GM19397 (cell line): ENCODE results near the gene SRGAP3.

ENCODE experiments used
- ATAC-seq: cut with Tn5 transposase; IDR thresholded peaks from one replicate; pipeline ENCODE4 v1.9.1; 2021; ENCODE audit warnings: mild to moderate bottlenecking, moderate library complexity; ENCODE audit not compliant: unreplicated experiment

SRGAP3 gene

DNA sequence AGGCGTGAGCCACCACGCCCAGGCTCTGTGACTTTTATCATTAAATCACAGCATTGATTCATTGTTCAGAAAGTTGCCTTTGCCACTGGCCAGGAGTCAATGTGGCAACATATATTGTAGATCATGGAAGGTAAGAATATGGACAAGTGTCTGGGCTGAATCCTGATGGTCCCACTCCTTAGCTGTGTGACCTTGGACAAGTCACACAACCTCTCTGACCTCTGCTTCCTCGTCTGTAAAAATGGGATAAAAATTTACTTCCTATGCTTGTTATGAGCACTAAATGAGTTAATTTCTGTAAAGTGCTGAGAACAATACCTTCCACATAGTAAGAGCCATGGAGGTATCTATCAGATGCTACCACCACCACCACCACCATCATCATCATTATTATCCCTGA, 182.7 kb downstream of the SRGAP3 start:
- ATAC-seq, result no peak

GRCh38 chr3:9066141-9066540, 183.3 kb downstream of the SRGAP3 start:
- no peak for ATAC-seq

GRCh38 chr3:9064850-9065249, 184.6 kb downstream of the SRGAP3 start:
- no peak for ATAC-seq

DNA sequence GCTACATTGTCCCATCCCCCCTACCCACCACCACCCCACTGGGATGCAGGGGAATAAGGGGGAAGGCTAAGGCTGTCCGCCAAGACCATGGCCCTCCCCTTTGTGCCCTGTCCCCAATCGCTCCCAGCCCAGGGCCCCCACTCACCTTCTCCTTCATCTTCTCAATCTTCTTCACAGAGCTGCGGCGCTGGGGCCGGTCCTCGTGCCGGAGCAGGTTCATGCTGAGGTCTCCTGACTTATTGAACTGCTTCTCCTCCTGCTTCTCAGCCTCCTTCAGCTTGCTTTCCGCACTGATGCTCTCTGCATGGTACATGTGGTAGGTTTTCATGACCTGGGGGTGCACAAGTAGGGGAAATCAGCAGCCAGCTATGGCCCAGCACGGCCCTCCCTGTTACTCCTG, 185.2 kb downstream of the SRGAP3 start:
- no peak for ATAC-seq

GRCh38 chr3:9062570-9062969, 186.9 kb downstream of the SRGAP3 start:
- ATAC-seq, result no peak

DNA sequence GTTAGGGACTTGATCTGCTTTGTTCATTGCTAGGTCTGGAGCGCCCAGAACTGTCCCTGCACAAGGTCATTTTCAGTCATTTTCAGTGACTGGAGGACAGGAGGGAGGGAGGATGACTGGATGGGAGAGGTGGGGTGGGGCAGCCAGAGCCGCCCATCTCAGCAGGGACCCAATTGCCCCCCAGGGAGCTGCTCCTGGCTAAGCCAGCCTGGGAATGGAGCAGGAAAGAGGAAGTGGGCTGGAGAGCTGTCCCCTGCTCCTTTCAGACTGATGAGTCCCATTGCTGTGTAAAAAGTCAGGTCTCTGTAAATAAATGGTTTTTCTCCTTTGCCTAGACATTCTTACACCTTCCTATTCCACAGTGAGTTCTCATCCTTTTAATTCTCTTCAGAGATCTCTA, 187.8 kb downstream of the SRGAP3 start:
- no peak for ATAC-seq

- no peak for ATAC-seq
Measured at GRCh38 chr3:9059489-9060400, 189.7 kb downstream of the SRGAP3 start.

- ATAC-seq, result no peak
Measured at GRCh38 chr3:9056581-9056980, 192.9 kb downstream of the SRGAP3 start.

DNA sequence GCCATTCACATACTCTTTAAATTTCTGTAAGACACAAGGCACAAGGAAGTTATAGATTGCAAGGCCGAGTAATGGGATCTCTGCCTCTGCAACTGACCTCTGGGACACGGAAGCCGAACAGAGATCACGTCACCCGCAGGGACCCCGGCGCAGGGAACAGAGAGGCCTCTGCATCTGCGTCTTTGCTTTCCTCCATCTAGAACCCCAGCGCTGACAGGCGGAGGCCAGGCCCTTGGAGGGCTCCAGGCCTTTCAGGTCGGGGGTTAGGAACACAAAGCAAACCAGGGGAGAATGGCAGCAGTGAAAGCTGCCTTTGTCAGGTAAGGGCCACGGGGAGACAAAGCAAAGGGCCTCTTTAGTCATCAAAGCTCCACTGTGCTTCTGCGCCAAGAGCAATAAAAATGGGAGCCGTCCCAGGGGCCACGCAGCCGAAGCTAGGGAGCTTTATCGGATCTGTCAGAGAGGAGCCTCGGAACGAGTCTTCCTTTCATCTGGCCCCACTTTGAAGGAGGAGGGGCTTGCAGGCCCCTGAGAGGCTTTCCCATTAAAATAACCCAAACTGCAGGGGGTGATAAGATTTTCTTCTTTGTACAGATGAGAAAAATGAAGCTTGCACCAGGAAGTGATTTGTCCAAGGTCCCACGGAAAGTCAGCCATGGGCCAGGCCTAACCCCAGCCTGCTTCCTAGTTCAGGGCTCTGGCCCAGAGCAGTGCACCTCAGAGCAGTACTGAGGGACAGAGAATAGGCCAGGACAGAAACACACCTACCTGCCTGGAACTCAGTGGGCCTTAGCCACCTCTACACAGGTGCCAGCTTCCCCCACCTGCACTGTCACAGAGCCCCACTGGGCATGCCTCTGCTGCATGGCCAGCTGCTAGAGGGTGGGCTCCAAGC, 201.7 kb downstream of the SRGAP3 start:
- ATAC-seq, result no peak

- ATAC-seq, result no peak
Measured at GRCh38 chr3:9045371-9045770, 204.1 kb downstream of the SRGAP3 start.

DNA sequence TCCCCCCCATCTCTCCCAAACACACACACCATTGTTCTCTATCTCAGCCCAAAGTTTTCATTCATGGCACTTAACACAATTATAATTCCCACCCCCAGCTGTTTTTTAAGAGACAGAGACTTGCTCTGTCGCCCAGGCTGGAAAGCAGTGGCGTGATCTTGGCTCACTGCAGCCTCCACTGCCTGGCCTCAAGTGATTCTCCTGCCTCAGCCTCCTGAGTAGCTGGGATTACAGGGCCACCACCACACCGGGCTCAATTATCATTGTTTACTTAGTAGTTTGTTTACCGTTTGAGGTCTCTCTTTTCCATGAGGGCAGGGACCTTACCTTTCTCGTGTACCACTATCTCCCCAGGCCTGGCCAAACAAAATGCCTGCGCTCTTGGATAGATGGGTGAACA, 206.4 kb downstream of the SRGAP3 start:
- no peak for ATAC-seq

GRCh38 chr3:9041626-9042025, 207.8 kb downstream of the SRGAP3 start:
- no peak for ATAC-seq

GRCh38 chr3:9040996-9041395, 208.4 kb downstream of the SRGAP3 start:
- no peak for ATAC-seq

GRCh38 chr3:9037144-9037711, 212.2 kb downstream of the SRGAP3 start:
- no peak for ATAC-seq

- ATAC-seq, result no peak
Measured at GRCh38 chr3:9036404-9037131, 212.9 kb downstream of the SRGAP3 start.

- ATAC-seq, result no peak
Measured at GRCh38 chr3:9035961-9036360, 213.5 kb downstream of the SRGAP3 start.

DNA sequence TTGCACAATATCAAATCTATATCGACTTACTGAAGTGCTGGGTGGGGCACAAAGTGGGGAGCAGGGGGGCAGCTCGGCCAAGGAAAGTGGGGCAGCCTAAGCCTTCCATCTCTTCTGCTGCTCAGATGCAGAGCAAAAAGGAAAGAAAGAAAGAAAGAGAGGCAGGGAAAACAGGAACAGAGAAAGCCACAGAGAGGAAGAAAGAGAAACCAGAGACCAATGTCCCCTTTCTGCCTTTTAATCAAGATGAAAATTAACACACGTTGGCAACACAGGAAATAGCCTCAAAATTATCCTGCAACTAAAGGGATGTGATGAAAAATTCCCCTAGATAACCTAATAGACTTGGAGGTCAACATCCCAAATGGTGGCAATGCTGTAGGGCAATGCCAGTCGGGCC, 214.0 kb downstream of the SRGAP3 start:
- ATAC-seq, result no peak

- no peak for ATAC-seq
Measured at GRCh38 chr3:9033867-9034266, 215.6 kb downstream of the SRGAP3 start.

GRCh38 chr3:9032231-9032777, 217.1 kb downstream of the SRGAP3 start:
- ATAC-seq, result no peak

DNA sequence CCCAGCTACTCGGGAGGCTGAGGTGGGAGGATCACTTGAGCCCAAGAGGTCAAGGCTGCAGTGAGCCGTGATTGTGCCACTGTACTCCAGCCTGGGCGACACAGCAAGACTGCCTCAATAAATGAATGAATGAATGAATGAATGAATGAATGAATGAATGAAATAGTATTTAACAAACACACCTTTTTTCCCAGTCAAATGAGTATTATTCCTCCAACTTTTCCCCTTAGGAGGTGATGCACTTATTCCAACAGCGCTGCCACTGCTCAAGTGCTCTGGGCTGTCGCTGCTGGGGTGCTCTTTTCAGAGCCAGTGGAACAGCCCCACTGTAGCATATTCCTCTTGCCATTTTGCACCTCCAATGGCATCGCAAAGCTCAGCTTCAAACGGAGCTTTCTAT, 219.4 kb downstream of the SRGAP3 start:
- ATAC-seq, result no peak

GRCh38 chr3:9028134-9028533, 221.3 kb downstream of the SRGAP3 start:
- ATAC-seq, result no peak
